ENCODE results near the gene PLCL1. TPM values are rescaled to one million over a fixed set of nuclear protein-coding genes. Genes with fewer than 3 reads are reported as not detected.

Gene PLCL1
- total and polyA plus RNA-seq, 10 of the 15 experiments (the other 5 are each of a cell fraction or from before 2014, with no cell fraction given) = 0.03 to 1.5 (median 0.22) TPM

DNA sequence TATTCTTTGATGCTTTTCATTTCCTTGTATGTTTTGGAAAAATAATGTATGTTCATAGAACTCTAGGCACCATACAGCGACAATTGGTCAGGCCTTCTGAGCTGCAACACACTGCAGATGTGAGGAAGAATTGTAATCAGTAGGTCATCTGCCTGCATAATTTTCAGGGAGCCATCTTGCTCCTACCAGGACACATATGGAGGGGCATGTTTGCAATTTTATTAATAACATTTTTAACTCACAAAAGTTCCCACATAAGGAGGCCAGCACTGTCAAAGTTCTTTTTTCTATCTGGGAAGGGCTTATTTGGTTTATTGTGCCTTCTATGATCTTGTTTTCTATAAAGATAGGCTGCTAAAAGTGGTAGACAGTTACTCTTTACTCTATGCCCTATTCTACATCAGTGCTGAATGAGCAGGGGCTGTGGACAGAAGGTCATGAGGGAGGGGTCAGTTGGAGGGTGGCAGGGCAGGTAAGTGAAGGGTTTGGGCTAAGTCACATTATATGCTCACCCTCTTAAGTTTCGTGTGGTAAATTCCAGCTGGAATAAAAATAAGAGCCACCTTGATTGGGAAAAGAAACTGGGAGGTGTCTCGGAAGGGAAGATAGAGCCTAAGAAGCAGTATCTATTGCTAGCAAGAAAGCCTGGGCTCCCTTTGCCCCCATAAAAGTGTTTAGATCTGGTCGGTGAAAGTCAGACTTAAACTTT lies 126.3 kb downstream of the PLCL1 start (continued):
- TF ChIP-seq, protein P1, sequence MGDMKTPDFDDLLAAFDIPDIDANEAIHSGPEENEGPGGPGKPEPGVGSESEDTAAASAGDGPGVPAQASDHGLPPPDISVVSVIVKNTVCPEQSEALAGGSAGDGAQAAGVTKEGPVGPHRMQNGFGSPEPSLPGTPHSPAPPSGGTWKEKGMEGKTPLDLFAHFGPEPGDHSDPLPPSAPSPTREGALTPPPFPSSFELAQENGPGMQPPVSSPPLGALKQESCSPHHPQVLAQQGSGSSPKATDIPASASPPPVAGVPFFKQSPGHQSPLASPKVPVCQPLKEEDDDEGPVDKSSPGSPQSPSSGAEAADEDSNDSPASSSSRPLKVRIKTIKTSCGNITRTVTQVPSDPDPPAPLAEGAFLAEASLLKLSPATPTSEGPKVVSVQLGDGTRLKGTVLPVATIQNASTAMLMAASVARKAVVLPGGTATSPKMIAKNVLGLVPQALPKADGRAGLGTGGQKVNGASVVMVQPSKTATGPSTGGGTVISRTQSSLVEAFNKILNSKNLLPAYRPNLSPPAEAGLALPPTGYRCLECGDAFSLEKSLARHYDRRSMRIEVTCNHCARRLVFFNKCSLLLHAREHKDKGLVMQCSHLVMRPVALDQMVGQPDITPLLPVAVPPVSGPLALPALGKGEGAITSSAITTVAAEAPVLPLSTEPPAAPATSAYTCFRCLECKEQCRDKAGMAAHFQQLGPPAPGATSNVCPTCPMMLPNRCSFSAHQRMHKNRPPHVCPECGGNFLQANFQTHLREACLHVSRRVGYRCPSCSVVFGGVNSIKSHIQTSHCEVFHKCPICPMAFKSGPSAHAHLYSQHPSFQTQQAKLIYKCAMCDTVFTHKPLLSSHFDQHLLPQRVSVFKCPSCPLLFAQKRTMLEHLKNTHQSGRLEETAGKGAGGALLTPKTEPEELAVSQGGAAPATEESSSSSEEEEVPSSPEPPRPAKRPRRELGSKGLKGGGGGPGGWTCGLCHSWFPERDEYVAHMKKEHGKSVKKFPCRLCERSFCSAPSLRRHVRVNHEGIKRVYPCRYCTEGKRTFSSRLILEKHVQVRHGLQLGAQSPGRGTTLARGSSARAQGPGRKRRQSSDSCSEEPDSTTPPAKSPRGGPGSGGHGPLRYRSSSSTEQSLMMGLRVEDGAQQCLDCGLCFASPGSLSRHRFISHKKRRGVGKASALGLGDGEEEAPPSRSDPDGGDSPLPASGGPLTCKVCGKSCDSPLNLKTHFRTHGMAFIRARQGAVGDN (IDR thresholded peaks at IDR 0.05) = no peak
- no peak for TF ChIP-seq CBX5 (IDR thresholded peaks at IDR 0.05; ENCODE audit: low read depth)
- no peak for TF ChIP-seq SUZ12 (IDR thresholded peaks at IDR 0.05; ENCODE audit: unreplicated experiment)
- TF ChIP-seq, protein P2, sequence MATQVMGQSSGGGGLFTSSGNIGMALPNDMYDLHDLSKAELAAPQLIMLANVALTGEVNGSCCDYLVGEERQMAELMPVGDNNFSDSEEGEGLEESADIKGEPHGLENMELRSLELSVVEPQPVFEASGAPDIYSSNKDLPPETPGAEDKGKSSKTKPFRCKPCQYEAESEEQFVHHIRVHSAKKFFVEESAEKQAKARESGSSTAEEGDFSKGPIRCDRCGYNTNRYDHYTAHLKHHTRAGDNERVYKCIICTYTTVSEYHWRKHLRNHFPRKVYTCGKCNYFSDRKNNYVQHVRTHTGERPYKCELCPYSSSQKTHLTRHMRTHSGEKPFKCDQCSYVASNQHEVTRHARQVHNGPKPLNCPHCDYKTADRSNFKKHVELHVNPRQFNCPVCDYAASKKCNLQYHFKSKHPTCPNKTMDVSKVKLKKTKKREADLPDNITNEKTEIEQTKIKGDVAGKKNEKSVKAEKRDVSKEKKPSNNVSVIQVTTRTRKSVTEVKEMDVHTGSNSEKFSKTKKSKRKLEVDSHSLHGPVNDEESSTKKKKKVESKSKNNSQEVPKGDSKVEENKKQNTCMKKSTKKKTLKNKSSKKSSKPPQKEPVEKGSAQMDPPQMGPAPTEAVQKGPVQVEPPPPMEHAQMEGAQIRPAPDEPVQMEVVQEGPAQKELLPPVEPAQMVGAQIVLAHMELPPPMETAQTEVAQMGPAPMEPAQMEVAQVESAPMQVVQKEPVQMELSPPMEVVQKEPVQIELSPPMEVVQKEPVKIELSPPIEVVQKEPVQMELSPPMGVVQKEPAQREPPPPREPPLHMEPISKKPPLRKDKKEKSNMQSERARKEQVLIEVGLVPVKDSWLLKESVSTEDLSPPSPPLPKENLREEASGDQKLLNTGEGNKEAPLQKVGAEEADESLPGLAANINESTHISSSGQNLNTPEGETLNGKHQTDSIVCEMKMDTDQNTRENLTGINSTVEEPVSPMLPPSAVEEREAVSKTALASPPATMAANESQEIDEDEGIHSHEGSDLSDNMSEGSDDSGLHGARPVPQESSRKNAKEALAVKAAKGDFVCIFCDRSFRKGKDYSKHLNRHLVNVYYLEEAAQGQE (IDR thresholded peaks at IDR 0.05; ENCODE audit: low read depth, low read length) = no peak
- TF ChIP-seq GATAD2B (conservative IDR thresholded peaks at IDR 0.05; ENCODE audit: low read depth) = no peak
- no peak for TF ChIP-seq YY1 (IDR thresholded peaks at IDR 0.05; ENCODE audit: low read depth, low read length)
- no peak for TF ChIP-seq TCF12 (IDR thresholded peaks at IDR 0.05; ENCODE audit: low read depth, low read length)
- TF ChIP-seq ZSCAN29 (IDR thresholded peaks at IDR 0.05) = no peak
